NCI-H2171 (cell line): ENCODE measurements around the gene B3GLCT.

ENCODE experiments used
- DNase-seq: peaks from one replicate; lab custom pipeline; 2025; lab: John Stamatoyannopoulos, UW

B3GLCT gene

DNA sequence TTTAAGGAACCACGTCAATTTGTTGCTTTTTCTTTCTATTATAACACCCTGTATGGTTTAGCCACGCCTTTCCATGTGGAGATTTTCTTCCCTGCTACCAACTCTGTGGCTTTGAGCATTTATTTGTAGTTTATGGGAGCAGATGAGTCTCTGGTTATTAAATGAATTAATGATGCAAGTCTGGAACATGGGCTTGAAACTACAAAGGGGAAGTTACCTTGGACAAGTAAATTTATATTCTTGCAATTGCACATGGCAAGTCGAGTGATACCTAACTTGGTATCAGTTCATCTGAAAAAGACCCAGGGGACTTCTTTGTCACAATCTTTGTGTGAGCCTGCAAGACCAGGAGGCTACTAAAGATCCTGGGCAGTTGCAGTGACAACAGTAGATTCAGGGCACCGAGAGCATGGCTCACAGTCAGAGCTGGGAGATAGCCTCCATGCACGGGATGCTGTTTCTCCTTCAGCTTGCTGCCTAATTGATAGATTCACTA, 24.4 kb downstream of the B3GLCT start:
- DNase-seq = no peak

DNA sequence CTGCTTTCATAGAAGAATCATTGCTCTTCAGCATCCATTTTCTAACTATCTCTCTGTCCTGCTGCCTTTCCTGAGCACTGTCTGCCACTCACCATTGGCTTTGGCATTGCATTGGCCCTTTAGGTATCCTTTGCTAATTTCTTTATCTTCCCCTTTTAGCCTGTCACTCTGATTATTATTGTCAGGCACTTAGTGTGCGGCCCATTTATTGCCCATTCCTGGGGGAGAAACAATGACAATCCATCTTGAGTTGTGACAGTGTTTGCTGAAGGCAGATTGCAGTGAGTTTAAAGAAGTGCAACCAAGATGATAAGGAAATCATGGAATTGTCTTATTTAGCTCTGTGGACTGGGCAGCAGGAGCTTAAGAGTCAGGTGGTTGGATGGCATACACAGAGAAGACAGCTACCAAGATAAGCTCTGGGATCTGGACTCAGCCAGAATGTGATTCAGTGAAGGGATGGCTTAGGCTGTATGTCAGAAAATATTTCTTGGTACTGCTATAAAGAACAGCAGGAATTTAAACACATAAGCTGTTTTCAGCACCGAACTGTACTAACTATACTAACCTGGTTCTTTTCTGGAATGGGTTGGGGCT, 25.3 kb downstream of the B3GLCT start:
- no peak for DNase-seq

DNA sequence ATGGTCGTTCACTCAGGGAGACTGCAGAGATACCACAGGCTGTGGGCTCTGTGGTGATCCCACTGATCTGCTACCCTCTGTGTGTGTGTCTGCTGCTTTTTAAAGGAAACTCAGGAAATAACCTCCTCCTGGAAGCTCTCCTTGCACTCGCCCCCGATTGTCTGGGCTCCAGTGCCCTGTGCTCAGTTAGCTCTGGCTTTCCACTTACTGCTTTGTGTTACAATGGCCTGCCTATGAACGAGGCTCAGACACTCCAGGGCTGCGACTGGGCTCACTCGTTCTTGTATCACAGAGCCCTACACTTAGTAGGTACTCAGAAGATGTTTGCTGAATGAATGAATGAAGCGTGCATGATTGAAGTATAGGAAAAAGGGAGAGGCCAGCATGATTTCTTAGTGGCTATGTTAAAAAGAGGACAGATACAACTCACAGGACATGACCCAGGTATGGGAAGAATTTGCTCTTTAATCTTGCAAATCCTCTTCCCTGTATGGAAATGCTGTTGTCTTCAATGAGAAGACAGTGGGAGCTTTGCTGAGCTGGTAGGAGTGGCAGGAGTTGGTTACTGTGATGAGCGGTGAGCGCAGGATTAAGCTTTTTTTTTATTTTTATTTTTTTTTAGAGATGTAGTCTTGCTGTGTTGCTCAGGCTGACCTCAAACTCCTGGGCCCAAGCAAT, 26.4 kb downstream of the B3GLCT start:
- DNase-seq = no peak

DNA sequence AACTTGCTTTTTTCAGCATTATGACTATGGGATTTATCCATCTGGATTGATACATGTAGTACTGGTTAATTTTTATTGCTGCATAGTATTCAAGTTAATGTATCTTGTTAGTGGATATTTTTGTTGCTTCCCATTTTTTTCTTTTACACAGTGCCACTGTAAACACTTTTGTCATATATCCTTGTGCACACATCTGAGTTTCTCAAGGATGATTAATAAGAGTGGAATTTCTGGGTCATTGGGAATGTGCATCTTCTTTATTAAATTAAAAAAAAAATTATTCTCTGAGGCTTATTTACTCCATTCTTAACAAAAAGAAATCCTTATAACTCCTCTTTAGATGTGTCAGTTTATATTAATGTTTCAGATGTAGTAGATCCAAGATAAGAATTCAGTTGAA, 27.3 kb downstream of the B3GLCT start:
- DNase-seq = no peak

DNA sequence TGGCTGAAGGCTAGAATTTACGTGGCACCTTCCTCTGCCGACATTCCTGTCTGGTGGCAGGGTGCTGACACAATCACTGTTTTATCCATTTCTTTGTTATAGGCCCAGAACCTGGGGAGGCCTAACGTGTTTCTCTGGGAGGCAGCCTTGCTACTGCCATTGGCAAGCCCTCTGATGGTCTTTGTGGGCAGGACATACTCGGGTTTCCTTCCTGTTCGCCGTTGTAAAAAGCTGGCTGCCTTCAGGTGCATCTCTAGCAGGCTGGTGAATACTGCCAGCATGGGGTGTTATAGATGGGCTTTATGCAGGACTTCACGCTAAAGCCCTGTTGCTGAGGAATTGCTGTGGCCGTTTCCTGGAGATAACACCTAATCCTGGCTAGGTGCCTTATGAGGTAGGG, 28.1 kb downstream of the B3GLCT start:
- DNase-seq = no peak

DNA sequence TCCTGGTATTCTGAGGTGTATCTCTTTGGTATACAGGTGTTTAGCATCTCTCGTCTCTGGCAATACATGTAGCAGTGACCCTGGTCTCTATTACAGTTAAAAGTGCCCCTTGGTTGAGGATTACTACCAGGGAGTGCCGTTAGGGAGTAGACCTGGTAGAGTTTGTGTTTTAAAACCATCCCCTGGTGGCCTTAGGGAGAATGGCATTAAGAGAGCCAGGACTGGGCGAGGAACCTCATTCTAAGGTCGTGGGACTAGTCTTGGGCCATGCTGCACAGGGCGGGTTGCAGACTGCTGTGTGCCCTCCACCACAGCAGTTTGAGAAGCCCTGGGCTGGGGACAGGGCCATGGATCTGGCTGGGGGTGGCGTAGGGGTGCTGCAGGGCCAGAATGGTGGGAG, 35.0 kb downstream of the B3GLCT start:
- no peak for DNase-seq

DNA sequence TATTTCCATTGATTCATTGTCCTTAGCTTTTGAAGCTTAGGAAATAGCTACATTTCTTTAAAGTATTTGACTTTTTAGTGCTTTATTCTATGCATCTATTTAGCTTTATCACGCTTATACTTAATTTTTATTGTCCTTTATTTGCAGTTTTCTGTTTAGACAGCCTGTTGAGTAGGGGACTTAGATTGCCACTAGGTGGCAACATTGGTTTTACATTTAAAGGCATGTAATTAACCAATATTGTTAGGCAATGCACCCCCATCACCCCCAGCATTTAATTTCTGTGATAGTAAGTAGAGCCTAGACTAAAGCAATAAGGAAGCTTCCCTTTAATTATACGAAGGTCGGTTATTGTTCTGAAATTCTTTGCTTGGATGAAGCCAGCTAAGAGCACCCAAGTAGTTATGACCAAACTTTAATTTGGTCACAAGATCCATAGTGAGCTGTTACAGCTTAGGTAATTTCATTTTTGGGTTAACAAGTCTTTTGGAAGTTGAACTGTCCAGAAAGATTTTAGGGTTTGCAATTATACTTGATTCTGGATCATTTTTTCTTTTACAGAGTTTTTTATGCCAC, 36.5 kb downstream of the B3GLCT start:
- no peak for DNase-seq

DNA sequence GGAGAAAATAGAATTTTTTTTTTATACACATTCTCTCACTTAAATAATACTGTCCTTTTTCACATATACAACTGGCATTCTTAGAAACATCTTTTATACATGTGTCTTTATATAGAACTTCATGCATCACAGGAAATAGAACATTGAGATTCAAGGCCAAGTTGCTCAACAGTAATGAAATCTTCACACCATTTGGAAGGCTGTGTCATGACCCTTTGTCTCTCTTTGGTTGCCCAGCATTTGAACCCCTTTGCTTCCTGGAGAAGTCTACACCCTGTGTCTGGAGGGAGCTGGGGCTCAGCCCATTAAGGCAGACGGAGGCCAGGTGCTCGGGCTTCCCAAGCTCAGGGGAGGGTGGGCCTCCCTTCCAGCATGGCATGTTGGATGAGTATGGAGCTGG, 41.1 kb downstream of the B3GLCT start:
- DNase-seq = no peak

DNA sequence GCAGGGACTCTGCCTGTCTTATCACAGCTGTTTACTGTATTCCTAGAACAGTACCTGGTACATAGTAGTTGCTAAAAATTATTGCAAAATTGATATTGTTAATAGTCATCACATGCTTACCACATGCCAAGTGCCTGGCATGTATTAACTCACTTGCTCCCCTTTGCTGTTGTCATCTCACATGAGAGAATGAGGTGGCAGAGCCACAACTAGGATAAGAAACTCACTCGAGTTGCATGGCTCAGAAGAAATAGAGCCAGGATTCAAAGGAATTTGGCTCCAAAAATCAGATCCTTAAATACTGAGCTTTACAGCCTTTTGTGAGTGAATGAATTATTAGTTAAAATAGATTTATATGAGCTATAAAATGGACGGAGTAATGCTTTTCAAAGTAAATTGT, 42.6 kb downstream of the B3GLCT start:
- DNase-seq = no peak

DNA sequence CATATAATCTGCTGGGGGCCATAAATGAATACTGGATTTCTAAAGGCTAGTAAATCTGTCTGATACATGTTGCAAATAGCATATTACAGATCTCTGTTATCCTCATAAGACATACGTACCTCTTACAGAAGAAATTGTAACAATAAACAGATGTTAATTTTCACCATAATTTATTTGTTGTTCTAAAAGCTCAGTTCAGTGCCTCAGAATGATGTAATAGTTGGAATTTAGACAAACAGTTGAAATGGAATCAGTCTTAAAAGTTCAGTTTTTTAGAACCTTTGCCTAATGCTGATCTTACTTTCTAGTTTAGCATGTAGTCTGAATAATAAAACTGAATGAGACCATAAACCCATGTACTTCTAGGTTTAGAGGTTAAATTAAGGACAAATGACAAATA, 43.1 kb downstream of the B3GLCT start:
- no peak for DNase-seq

DNA sequence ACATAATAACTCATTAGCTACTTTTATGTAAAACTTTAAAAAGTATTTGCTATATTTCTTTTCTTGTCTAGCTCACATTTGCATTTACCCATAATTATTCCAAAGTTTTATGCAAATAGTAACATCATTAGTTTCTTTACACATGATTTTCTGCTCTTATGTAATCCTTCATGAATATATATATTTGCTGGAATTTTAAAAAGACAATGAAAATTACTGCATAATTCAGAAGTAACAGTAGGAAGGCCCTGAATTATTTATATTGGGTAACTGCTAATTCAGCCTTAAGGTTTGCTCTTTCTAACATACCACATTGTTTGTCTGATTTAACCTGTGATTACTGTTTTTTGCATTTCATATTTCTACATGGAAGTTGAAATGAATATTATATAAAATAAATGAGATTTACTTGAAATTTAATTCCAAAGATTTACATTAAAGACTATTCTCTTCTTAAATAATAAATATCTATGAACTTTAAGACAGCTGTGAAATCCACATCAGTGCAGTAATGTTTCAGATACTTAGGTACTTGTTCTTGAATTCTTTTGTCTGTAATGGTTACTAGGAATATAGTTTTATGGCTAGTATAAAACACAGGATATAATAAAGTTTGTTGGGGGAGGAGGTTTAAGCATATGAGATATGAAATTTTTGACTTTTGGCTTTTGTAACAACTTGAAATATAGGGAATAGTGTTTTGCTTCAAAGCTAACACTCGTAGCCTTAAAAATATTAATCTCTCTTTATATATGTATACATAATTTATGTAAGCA, 46.0 kb downstream of the B3GLCT start:
- DNase-seq = no peak

DNA sequence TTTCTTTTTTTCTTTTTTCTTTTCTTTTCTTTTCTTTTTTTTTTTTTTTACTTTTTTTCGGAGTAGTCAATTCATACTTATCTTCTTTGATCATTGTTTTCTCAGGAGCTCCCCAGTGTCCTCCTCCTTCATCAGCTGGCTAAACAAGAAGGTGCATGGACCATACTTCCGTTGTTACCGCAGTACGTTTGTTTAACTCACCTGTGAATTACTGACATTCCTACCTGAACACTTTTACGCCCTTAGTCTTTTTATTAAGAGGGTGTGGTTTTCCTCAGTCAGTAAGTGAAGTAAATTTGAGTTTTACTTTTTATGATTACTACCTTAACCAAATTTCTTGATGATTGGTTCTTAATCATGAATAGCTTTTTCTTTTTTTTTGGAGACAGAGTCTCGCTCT, 47.1 kb downstream of the B3GLCT start:
- DNase-seq = no peak

DNA sequence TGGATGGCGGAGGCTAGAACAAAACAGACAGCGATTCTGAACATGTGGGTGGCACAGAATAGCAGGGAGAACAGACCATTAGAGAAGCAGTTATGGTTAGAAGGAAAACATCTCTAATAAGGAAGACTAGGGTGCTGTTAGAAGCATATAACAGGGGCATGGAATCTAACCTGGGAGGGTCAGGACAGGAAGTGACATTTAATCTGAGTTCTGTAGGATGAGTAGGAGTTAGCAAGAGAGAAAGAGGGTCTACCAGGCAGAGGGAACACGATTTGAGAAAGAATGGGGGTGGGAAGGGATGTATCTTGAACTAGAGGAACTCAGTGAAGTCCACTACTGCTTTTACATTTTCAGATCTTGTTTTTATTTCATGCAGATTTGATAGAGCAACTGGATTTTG, 48.6 kb downstream of the B3GLCT start:
- DNase-seq = no peak

DNA sequence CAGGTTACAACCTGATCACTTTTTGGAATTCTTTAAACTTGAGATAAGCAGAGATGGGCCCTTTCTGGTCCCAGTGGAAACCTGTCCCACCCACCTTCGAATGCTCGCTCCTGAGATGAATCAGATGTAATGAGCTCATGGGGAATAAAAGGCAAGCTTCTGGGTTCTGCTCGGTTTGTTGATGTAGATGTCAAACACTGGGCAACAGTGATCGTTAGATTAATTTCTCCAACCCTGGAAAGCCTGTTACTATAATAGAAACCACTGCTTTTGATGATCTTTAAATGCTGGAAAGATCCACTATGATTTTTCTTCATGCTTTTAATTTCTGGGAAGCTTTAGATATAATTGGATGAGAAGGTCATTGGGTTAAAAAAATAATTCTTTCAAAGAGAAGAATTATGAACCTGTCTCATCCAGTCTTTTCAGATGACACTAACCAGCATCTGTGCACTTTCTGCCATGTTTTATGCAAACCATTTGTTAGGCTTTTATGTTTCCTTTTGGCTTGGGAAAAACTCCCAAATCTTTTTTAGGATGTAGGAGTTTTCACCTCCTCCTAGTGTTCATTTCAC, 49.3 kb downstream of the B3GLCT start:
- no peak for DNase-seq

DNA sequence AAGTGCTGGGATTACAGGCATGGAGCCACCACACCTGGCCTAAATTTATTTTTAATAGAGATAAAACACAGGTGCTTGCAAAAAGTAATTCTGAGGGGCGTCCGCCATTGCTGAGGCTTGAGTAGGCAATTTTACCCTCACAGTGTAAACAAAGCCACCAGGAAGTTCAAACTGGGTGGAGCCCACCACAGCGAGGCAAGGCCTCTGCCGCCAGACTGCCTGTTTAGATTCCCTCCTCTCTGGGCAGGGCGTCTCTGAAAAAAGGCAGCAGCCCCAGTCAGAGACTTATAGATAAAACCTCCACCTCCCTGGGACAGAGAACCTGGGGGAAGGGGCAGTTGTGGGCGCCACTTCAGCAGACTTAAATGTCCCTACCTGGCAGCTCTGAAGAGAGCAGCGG, 50.7 kb downstream of the B3GLCT start:
- DNase-seq = no peak

DNA sequence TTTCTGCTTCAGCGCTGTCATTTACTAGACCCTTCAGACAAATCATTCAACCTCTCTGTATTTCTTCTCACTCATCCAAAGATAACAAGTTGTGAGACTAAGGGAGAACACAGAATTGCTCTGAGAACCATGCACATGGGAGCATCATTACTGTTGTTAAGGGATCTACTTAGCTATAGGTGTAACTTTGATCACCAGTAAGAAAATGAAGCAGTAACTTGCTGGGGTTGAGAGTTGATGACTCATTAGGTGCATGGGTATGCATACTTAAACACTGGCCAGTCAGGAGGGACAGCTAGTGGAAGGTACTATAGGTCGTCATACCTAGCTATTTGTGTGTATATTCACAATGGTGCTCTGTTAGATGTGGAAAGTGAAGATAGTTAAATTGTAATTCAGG, 61.5 kb downstream of the B3GLCT start:
- no peak for DNase-seq

DNA sequence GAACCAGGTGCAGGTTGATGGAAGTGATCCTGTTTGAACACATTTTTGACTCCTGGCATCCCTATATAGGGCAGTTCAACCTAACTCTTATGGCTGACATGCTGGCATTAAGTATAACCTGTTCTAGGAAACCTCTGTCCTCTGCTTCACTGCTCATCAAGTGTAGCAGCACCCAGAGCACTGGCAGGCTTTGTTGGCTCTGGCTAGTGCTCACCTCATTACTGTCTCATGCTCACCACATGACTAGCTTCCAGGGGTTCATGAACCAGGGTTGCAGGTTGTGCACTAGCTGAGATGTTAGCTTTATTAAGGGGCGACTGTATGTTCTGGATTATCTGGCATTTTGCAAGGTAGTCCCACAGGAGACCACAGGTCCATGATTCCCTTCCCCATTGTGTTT, 63.6 kb downstream of the B3GLCT start:
- no peak for DNase-seq

DNA sequence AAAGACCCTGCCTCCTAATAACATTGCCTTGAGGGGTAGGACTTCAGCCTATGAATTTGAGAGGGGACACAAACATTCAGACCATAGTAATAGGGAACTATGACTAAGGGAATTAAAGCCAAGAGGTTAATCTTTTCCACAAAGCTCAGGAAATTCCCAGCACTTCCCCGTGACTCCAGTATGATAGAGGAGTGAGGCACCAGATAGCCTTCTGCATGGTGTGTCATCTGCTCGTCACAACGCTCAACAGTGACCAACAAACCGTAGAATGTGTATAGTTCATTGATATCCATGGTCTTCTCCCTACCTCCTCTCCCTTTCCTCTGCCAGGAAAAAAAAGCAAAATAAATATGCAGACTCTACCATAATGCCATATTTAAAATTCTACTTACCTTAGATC, 64.4 kb downstream of the B3GLCT start:
- DNase-seq = no peak

DNA sequence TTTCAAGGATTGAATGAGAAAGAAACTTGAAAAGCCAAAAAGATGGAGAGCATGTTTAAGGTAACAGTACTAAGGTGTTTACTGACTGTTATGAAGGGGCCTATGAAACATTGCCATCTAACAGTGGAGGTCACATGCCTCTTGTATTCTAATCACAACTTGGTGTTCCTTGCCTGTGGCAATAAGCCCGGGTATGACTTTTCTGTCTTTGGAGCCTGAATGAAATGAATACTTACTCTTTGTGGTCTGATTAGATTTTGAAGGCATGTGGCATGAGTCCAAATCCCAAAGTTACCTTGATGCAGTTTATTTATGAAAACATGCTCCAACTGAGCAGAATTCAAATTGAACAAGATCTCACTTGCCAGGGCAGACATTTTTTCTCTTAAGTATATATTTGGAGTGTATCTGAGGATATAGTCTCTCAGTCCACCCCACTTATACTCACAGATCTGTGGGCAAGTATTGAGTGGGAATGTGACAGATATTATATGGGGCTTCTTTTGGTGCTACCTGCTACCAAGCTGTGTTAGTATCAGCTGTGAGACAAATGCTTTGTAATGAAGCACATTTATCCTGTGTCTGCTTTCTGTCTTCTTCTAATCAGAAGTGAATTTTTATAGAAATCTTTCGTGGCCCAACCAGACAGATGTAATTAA, 67.5 kb downstream of the B3GLCT start:
- no peak for DNase-seq

DNA sequence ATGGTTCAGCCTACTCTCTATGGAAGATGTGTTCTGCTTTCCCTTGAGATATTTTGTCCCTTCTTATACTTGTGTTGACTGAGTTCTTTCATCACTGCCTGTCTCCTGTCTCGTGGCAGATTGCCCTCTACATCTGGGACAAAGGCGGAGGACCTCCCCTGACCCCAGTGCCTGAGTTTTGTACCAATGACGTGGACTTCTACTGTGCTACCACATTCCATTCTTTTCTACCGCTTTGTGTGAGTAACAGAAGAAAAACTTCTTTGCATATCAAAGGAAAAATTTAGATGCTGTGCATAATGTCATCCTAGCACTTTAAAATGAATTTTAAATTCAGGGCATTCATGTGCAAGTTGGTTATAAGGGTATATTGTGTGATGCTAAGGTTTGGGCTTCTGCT, 74.6 kb downstream of the B3GLCT start:
- no peak for DNase-seq

DNA sequence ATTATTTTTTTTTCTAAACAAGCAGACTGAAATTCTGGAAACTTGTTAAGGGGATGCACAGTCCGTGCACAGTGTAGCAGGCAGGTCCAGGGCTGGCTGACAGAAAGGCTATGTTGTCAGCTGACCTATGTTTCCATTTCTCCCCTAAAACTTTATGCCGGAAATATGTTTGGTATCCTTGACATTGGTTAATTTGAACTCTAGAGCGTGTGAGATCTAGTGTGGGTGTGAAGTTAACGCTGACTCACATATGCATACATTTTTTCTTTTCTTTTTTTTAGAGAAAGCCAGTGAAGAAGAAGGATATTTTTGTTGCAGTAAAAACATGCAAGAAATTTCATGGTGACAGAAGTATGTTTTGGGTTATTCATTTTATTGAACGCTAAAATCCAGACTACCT, 76.6 kb downstream of the B3GLCT start:
- no peak for DNase-seq

DNA sequence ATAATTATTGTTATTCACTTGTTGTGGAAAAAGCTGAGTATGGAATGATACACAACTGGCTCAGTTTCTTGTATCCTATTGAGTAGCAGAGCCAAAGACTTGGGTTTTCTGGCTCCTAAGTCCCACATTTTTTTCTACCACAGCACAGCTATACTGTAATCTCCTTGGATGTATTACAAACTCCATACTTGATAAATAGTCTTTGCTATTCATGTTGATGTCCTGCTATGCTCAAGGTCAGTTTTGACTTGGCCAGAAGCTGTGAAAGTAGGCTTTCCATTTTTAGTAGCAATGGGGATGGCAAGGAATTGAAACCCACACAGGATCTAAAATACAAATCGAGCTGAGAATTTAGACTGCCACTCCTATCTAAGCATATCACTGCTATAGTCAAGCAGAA, 79.1 kb downstream of the B3GLCT start:
- DNase-seq = no peak
